ENCODE measurements around the gene INO80. TPM values are rescaled to one million over a fixed set of nuclear protein-coding genes. Genes with fewer than 3 reads are reported as not detected.

The INO80 gene
- total and polyA plus RNA-seq, 12 donors = 4.8 to 14.8 (median 11.7) TPM

GRCh38 chr15:41154412-41154811 lies 38.3 kb upstream of the INO80 start:
- WGBS, 2 donors = 61 to 67% methylated on average over 2 of the region's 2 CpGs
- no peak for DNase-seq

DNA sequence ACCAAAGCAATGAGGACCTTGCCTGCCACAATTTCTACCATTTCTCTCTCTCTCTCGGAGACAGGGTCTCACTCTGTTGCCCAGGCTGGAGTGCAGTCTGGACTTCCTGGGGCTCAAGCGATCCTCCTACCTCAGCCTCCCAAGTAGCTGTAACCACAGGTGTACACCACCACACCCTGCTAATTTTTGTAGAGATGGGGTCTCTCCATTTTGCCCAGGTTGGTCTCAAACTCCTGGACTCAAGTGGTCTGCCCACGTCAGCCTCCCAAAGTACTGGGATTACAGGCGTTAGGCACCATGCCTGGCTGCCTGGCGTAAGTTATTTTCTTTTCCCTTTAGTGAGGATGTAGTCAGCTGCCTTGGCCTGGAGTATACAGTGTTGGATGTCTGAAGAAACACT lies 37.7 kb upstream of the INO80 start:
- Histone ChIP-seq H3K9me3 (no peaks in the 10 kb centered on the region), H3K27ac (no peak overlapping the region), H3K4me1 (no peaks in the 10 kb centered on the region), H3K27me3 (peaks cover 0 to 8% (median 0%) of the 10 kb centered on the region in 7 donors), H3K4me3 (no peak overlapping the region), H3K36me3 (no peaks in the 10 kb centered on the region)
- intact Hi-C loops (cut with DNase I) = no loop called here
- ATAC-seq (no peak), DNase-seq (no peak)
- WGBS, 2 donors = 91 to 96% methylated on average over 5 of the region's 5 CpGs
- TF ChIP-seq, protein P1, sequence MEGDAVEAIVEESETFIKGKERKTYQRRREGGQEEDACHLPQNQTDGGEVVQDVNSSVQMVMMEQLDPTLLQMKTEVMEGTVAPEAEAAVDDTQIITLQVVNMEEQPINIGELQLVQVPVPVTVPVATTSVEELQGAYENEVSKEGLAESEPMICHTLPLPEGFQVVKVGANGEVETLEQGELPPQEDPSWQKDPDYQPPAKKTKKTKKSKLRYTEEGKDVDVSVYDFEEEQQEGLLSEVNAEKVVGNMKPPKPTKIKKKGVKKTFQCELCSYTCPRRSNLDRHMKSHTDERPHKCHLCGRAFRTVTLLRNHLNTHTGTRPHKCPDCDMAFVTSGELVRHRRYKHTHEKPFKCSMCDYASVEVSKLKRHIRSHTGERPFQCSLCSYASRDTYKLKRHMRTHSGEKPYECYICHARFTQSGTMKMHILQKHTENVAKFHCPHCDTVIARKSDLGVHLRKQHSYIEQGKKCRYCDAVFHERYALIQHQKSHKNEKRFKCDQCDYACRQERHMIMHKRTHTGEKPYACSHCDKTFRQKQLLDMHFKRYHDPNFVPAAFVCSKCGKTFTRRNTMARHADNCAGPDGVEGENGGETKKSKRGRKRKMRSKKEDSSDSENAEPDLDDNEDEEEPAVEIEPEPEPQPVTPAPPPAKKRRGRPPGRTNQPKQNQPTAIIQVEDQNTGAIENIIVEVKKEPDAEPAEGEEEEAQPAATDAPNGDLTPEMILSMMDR (IDR thresholded peaks at IDR 0.05) = no peak

More at GRCh38 chr15:41154412-41154811, 38.3 kb upstream of the INO80 start:
- Histone ChIP-seq H3K9me3 (no peaks in the 10 kb centered on the region), H3K4me3 (no peak overlapping the region), H3K36me3 (no peaks in the 10 kb centered on the region), H3K27me3 (peaks cover 0 to 8% (median 0%) of the 10 kb centered on the region in 7 donors), H3K4me1 (no peaks in the 10 kb centered on the region), H3K27ac (no peak overlapping the region)
- ATAC-seq = no peak
- intact Hi-C loops (cut with DNase I) = no loop called here
- TF ChIP-seq, protein P1 (IDR thresholded peaks at IDR 0.05) = no peak

GRCh38 chr15:41151451-41152005 lies 35.4 kb upstream of the INO80 start:
- no peak for ATAC-seq
- Histone ChIP-seq H3K4me1 (no peaks in the 10 kb centered on the region), H3K9me3 (no peaks in the 10 kb centered on the region), H3K36me3 (no peaks in the 10 kb centered on the region), H3K4me3 (no peak overlapping the region), H3K27me3 (peaks cover 0 to 1% (median 0%) of the 10 kb centered on the region in 7 donors), H3K27ac (no peak overlapping the region)
- DNase-seq = no peak
- WGBS, 2 donors = 97% methylated on average over 34 to 37 of the region's 37 CpGs
- TF ChIP-seq, protein P1 (IDR thresholded peaks at IDR 0.05) = no peak
- intact Hi-C loops (cut with DNase I) = no loop called here

DNA sequence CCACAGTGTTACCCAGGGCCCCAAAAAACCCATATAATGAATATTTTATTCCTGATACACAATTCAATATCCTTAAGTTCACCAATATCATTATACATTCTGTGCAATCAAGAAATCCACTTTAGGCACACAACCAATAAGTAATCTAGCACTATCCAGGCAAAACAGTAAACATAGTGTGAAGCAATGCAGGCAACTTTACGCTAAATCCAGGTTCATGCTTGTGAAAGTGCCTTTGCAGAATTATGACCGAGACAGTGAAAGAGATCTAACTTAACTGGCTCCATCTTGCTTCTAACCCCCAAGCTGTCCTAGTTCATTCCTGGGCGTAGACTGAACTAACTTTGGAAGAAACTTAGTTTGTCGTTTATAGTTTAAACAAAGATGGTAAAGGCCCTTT lies 34.2 kb upstream of the INO80 start:
- Histone ChIP-seq H3K27me3 (no peaks in the 10 kb centered on the region), H3K27ac (no peak overlapping the region), H3K36me3 (no peaks in the 10 kb centered on the region), H3K4me1 (no peaks in the 10 kb centered on the region), H3K9me3 (no peaks in the 10 kb centered on the region), H3K4me3 (no peak overlapping the region)
- intact Hi-C loops (cut with DNase I) = no loop called here
- DNase-seq (no peak), ATAC-seq (no peak)
- 91 to 93% methylated on average over 4 of the region's 4 CpGs for WGBS, 2 donors
- TF ChIP-seq, protein P1 (IDR thresholded peaks at IDR 0.05) = no peak
